Measurements from ENCODE around the gene CTIF. TPM values are rescaled to one million over a fixed set of nuclear protein-coding genes. Genes with fewer than 3 reads are reported as not detected.

The CTIF gene
- total RNA-seq, 2 donors from 2014 or later, result 4.6 to 4.7 TPM

- DNase-seq (no peak), ATAC-seq (replicated peaks in 1 of 2) (no peak)
- H3K36me3 Mint-ChIP-seq (ENCODE audit: insufficient read depth in 2 of 2), result no peaks in the 10 kb centered on the region
- no peaks in the 10 kb centered on the region for H3K27me3 Mint-ChIP-seq (ENCODE audit: low read depth)
- H3K4me1 Mint-ChIP-seq (ENCODE audit: low read depth), result peaks cover 12% of the 10 kb centered on the region
- no peak overlapping the region for H3K4me3 Mint-ChIP-seq
- no peak overlapping the region for H3K27ac Mint-ChIP-seq
- H3K9me3 Mint-ChIP-seq, result no peaks in the 10 kb centered on the region
Measured at GRCh38 chr18:48858676-48859075, 319.8 kb downstream of the CTIF start.

- DNase-seq, result no peak
- Mint-ChIP-seq H3K9me3 (no peaks in the 10 kb centered on the region), H3K4me1 (ENCODE audit: low read depth) (peaks cover 12% of the 10 kb centered on the region), H3K4me3 (no peak overlapping the region), H3K36me3 (ENCODE audit: insufficient read depth in 2 of 2) (no peaks in the 10 kb centered on the region), H3K27ac (no peak overlapping the region), H3K27me3 (ENCODE audit: low read depth) (no peaks in the 10 kb centered on the region)
- no peak for ATAC-seq (replicated peaks in 1 of 2)
Measured at GRCh38 chr18:48859311-48860268, 320.8 kb downstream of the CTIF start.

GRCh38 chr18:48860269-48861180 lies 321.7 kb downstream of the CTIF start:
- Mint-ChIP-seq H3K27ac (no peak overlapping the region), H3K27me3 (ENCODE audit: low read depth) (no peaks in the 10 kb centered on the region), H3K9me3 (no peaks in the 10 kb centered on the region), H3K36me3 (ENCODE audit: insufficient read depth in 2 of 2) (no peaks in the 10 kb centered on the region), H3K4me3 (no peak overlapping the region), H3K4me1 (ENCODE audit: low read depth) (peaks cover 4% of the 10 kb centered on the region)
- no peak for ATAC-seq (replicated peaks in 1 of 2)
- no peak for DNase-seq

- ATAC-seq (replicated peaks in 1 of 2) (no peak), DNase-seq (no peak)
- Mint-ChIP-seq H3K4me3 (no peak overlapping the region), H3K27ac (no peak overlapping the region), H3K9me3 (peaks cover 0 to 2% of the 10 kb centered on the region in 2 donors), H3K27me3 (ENCODE audit: low read depth) (no peaks in the 10 kb centered on the region), H3K36me3 (ENCODE audit: insufficient read depth in 2 of 2) (peaks cover 0 to 1% of the 10 kb centered on the region in 2 donors), H3K4me1 (ENCODE audit: low read depth) (no peaks in the 10 kb centered on the region)
Measured at GRCh38 chr18:48861181-48861708, 322.4 kb downstream of the CTIF start.

- Mint-ChIP-seq H3K9me3 (peaks cover 0 to 2% of the 10 kb centered on the region in 2 donors), H3K4me3 (no peak overlapping the region), H3K27ac (no peak overlapping the region), H3K36me3 (ENCODE audit: insufficient read depth in 2 of 2) (peaks cover 0 to 1% of the 10 kb centered on the region in 2 donors), H3K27me3 (ENCODE audit: low read depth) (no peaks in the 10 kb centered on the region), H3K4me1 (ENCODE audit: low read depth) (no peaks in the 10 kb centered on the region)
- DNase-seq (no peak), ATAC-seq (replicated peaks in 1 of 2) (no peak)
Measured at GRCh38 chr18:48862132-48862531, 323.3 kb downstream of the CTIF start.

- Mint-ChIP-seq H3K27ac (no peak overlapping the region), H3K4me1 (ENCODE audit: low read depth) (peaks cover under 1% of the 10 kb centered on the region), H3K4me3 (no peak overlapping the region), H3K9me3 (peaks cover 0 to 2% of the 10 kb centered on the region in 2 donors), H3K27me3 (ENCODE audit: low read depth) (no peaks in the 10 kb centered on the region), H3K36me3 (ENCODE audit: insufficient read depth in 2 of 2) (peaks cover 0 to 1% of the 10 kb centered on the region in 2 donors)
- ATAC-seq (replicated peaks in 1 of 2), result no peak
- DNase-seq, result no peak
Measured at GRCh38 chr18:48862678-48863270, 323.9 kb downstream of the CTIF start.

- peaks cover 8% of the 10 kb centered on the region for H3K4me1 Mint-ChIP-seq (ENCODE audit: low read depth)
- DNase-seq (no peak), ATAC-seq (replicated peaks in 1 of 2) (no peak)
- peaks cover 0 to 1% of the 10 kb centered on the region in 2 donors for H3K36me3 Mint-ChIP-seq (ENCODE audit: insufficient read depth in 2 of 2)
- peaks cover 0 to 2% of the 10 kb centered on the region in 2 donors for H3K9me3 Mint-ChIP-seq
- no peak overlapping the region for H3K27ac Mint-ChIP-seq
- H3K27me3 Mint-ChIP-seq (ENCODE audit: low read depth), result no peaks in the 10 kb centered on the region
- no peak overlapping the region for H3K4me3 Mint-ChIP-seq
Measured at GRCh38 chr18:48863432-48864065, 324.7 kb downstream of the CTIF start.

- no peak for ATAC-seq (replicated peaks in 1 of 2)
- peaks cover 0 to 2% of the 10 kb centered on the region in 2 donors for H3K9me3 Mint-ChIP-seq
- no peak overlapping the region for H3K4me3 Mint-ChIP-seq
Measured at GRCh38 chr18:48864876-48865275, 326.0 kb downstream of the CTIF start.

GRCh38 chr18:48866028-48866733 lies 327.4 kb downstream of the CTIF start:
- no peaks in the 10 kb centered on the region for H3K27me3 Mint-ChIP-seq (ENCODE audit: low read depth)
- ATAC-seq (replicated peaks in 1 of 2) (no peak), DNase-seq (no peak)
- H3K36me3 Mint-ChIP-seq (ENCODE audit: insufficient read depth in 2 of 2), result peaks cover 0 to 1% of the 10 kb centered on the region in 2 donors
- peaks cover 22% of the 10 kb centered on the region for H3K4me1 Mint-ChIP-seq (ENCODE audit: low read depth)
- H3K27ac Mint-ChIP-seq, result no peak overlapping the region
- no peak overlapping the region for H3K4me3 Mint-ChIP-seq
- peaks cover 0 to 2% of the 10 kb centered on the region in 2 donors for H3K9me3 Mint-ChIP-seq

More at GRCh38 chr18:48864876-48865275, 326.0 kb downstream of the CTIF start:
- no peak for DNase-seq
- Mint-ChIP-seq H3K36me3 (ENCODE audit: insufficient read depth in 2 of 2) (peaks cover 0 to 1% of the 10 kb centered on the region in 2 donors), H3K4me1 (ENCODE audit: low read depth) (peaks cover 21% of the 10 kb centered on the region), H3K27me3 (ENCODE audit: low read depth) (no peaks in the 10 kb centered on the region), H3K27ac (no peak overlapping the region)

GRCh38 chr18:48866856-48867255 lies 328.0 kb downstream of the CTIF start:
- peaks cover 0 to 2% of the 10 kb centered on the region in 2 donors for H3K9me3 Mint-ChIP-seq
- DNase-seq, result no peak
- H3K4me1 Mint-ChIP-seq (ENCODE audit: low read depth), result peaks cover 22% of the 10 kb centered on the region
- no peak for ATAC-seq (replicated peaks in 1 of 2)
- peaks cover 0 to 1% of the 10 kb centered on the region in 2 donors for H3K36me3 Mint-ChIP-seq (ENCODE audit: insufficient read depth in 2 of 2)
- H3K4me3 Mint-ChIP-seq, result no peak overlapping the region
- no peaks in the 10 kb centered on the region for H3K27me3 Mint-ChIP-seq (ENCODE audit: low read depth)
- H3K27ac Mint-ChIP-seq, result no peak overlapping the region

- DNase-seq (no peak), ATAC-seq (replicated peaks in 1 of 2) (peak in 1 of 2 donors; percentile 0)
- Mint-ChIP-seq H3K27me3 (ENCODE audit: low read depth) (no peaks in the 10 kb centered on the region), H3K4me1 (ENCODE audit: low read depth) (peaks cover 25% of the 10 kb centered on the region), H3K27ac (no peak overlapping the region), H3K4me3 (peak overlapping the region; percentile 65 to 75), H3K36me3 (ENCODE audit: insufficient read depth in 2 of 2) (peaks cover 0 to 1% of the 10 kb centered on the region in 2 donors), H3K9me3 (peaks cover 0 to 2% of the 10 kb centered on the region in 2 donors)
Measured at GRCh38 chr18:48867978-48868377, 329.1 kb downstream of the CTIF start.
